GM19351 (cell line): ENCODE measurements around the gene HNRNPH2.

Experiments used
- ATAC-seq: cut with Tn5 transposase; IDR thresholded peaks from one replicate; pipeline ENCODE4 v1.9.1; 2021; ENCODE audit warnings: mild to moderate bottlenecking, moderate library complexity; ENCODE audit not compliant: unreplicated experiment

Gene HNRNPH2

DNA sequence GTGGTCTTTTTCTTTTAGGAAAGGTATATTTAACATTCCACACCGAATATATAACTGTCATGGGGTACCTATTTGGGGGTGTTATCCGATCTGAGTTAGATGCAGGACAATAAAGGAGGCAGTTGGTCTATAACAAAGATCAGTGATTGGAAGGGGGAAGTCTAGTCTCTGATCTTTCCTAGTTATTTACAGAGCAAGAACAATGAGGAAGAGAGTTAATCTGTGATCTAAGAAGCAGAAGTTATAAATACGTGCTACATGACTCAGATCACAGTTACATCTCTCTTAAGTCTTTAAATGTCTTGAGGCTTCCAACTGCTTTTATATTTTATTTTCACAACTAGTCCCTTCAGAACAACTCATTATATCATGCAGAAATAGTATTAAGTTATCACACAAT is 44.0 kb downstream of the HNRNPH2 start:
- ATAC-seq: no peak

DNA sequence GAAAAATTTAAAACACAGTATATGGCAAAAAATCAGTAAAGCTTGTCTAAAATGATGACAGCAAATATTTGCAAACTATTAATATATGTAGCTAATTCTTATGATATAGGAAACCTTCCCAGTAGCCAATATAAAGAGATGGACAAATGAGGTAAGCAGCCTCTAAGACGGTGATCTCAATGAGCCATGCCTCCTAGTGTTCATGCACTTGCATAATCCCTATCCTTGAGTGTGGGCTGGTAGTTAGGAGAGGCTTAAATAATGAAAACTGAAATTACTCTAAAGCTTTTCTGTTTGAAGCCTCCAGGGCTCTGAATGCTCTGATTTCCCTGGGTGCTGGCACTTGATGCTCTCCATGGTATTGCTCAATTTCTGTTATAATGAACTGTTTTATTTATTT is 52.6 kb downstream of the HNRNPH2 start:
- no peak for ATAC-seq

- peak; percentile 72 for ATAC-seq
These were observed 54.9 kb downstream of the HNRNPH2 start for GRCh38 chrX:101462892-101463291.
